ENCODE results near the gene EGFL6. TPM values are rescaled to one million over a fixed set of nuclear protein-coding genes. Genes with fewer than 3 reads are reported as not detected.

The EGFL6 gene
- polyA plus RNA-seq, 2 of the 4 experiments (the other 2 are of a cell fraction), result not detected

- ATAC-seq (no peak), DNase-seq (ENCODE audit: low read depth in 1 of 2, low spot score in 1 of 2) (no peak), FAIRE-seq (no peak)
- no peak for TF ChIP-seq ZNF302 (CRISPR knock-in tag; IDR thresholded peaks at IDR 0.05)
- no peak for TF ChIP-seq PHF8 (IDR thresholded peaks at IDR 0.05; ENCODE audit: borderline replicate concordance, low read depth)
- no peak for TF ChIP-seq ATOH8 (CRISPR knock-in tag; IDR thresholded peaks at IDR 0.05; ENCODE audit: low read depth)
- TF ChIP-seq NR3C1 (IDR thresholded peaks at IDR 0.05), result no peak
- TF ChIP-seq EP300 (IDR thresholded peaks at IDR 0.05), result no peak
- no peak for TF ChIP-seq ELK1 (IDR thresholded peaks at IDR 0.05; ENCODE audit: low read depth, low read length)
- TF ChIP-seq HEYL (CRISPR knock-in tag; IDR thresholded peaks at IDR 0.05), result no peak
- TF ChIP-seq CTCF (IDR thresholded peaks at IDR 0.05), result no peak
- no peak for TF ChIP-seq FOSL2 (IDR thresholded peaks at IDR 0.05)
- no peak for TF ChIP-seq FOSL2 (CRISPR knock-in tag; IDR thresholded peaks at IDR 0.05)
- TF ChIP-seq POLR2A (IDR thresholded peaks at IDR 0.05; ENCODE audit: low read length), result no peak
- TF ChIP-seq CBX8 (IDR thresholded peaks at IDR 0.05), result no peak
- TF ChIP-seq CBX2 (IDR thresholded peaks at IDR 0.05; ENCODE audit: borderline replicate concordance, low read depth), result no peak
- no peak for TF ChIP-seq TP53 (CRISPR knock-in tag; IDR thresholded peaks at IDR 0.05)
- POLR2A ChIA-PET, result no interaction called here
- H3K4me2 ChIP-seq, result no peak overlapping the region
- CTCF ChIA-PET, result interaction anchor here (1.0 to 1.4 kb wide), 2 partner anchors 29 to 111 kb away, joined by 3 to 5 read pairs; no protein-coding TSS in a partner anchor
- WGBS (ENCODE audit: missing lambda C conversion rate), result 73% methylated on average over 6 of the region's 7 CpGs
- no peaks in the 10 kb centered on the region for H3K9me3 ChIP-seq
- no peaks in the 10 kb centered on the region for H3K4me1 ChIP-seq
- H3K27ac ChIP-seq, result no peak overlapping the region
- H3K4me3 ChIP-seq, result no peak overlapping the region
Measured at GRCh38 chrX:13535376-13536165, 33.8 kb upstream of the EGFL6 start.

- TF ChIP-seq NPAS2 (CRISPR knock-in tag; IDR thresholded peaks at IDR 0.05; ENCODE audit: borderline replicate concordance), result no peak
- no peak for TF ChIP-seq TP53 (CRISPR knock-in tag; IDR thresholded peaks at IDR 0.05)
- TF ChIP-seq HOXB5 (CRISPR knock-in tag; IDR thresholded peaks at IDR 0.05), result no peak
- no peak for TF ChIP-seq RNF2 (IDR thresholded peaks at IDR 0.05; ENCODE audit: borderline replicate concordance, low read depth)
- TF ChIP-seq CHD4 (IDR thresholded peaks at IDR 0.05; ENCODE audit: borderline replicate concordance), result no peak
- TF ChIP-seq CBX8 (IDR thresholded peaks at IDR 0.05), result no peak
- TF ChIP-seq HEYL (CRISPR knock-in tag; IDR thresholded peaks at IDR 0.05), result no peak
- no peak for TF ChIP-seq ZC3H11A (IDR thresholded peaks at IDR 0.05)
- no peak for TF ChIP-seq FOSB (CRISPR knock-in tag; IDR thresholded peaks at IDR 0.05)
- TF ChIP-seq ZFP36 (IDR thresholded peaks at IDR 0.05; ENCODE audit: borderline replicate concordance, partially characterized antibody), result no peak
- Histone ChIP-seq H3K27ac (no peak overlapping the region), H3K4me1 (no peaks in the 10 kb centered on the region), H3K4me2 (no peak overlapping the region), H3K9me3 (no peaks in the 10 kb centered on the region), H3K4me3 (no peak overlapping the region)
- ChIA-PET CTCF (interaction anchor here (1.0 kb wide), 1 partner anchor 30 kb away, joined by 3 read pairs; no protein-coding TSS in a partner anchor), POLR2A (no interaction called here)
- ATAC-seq (no peak), DNase-seq (ENCODE audit: low read depth in 1 of 2, low spot score in 1 of 2) (no peak), FAIRE-seq (no peak)
- 35% methylated on average over 4 of the region's 4 CpGs for WGBS (ENCODE audit: missing lambda C conversion rate)
Measured at GRCh38 chrX:13536551-13536950, 32.9 kb upstream of the EGFL6 start.
